NCI-H345 treated with DMSO at 0.1 percent for 48 hours (cell line): Measurements from ENCODE around the gene KIF21A.
"Not testable (repeated sequence)": the region's sequence is repeated elsewhere in the genome, so short reads cannot be mapped to it uniquely, and the experiment has no call there.

Experiments used
- DNase-seq: peaks from one replicate; lab custom pipeline; 2025; ENCODE audit not compliant: unreplicated experiment; lab: John Stamatoyannopoulos, UW

KIF21A gene

DNA sequence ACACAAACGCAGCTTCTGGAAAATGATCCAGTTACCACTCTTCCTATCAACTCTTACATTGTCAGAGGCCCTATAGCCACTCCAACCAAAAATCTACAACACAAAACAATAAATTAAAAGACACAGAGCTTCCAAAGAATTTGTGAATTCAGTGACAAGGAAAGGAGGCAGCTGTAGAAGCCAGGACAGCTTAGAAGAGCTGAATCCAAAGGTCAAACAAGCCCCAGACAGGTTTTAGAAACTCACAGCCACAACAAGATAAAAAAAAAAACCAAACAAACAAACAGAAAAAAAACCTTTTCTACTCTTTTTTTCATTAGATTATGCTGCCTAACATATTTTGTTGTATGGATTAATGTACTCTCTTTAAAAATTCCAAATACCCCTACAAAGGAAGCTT is 94.4 kb downstream of the KIF21A start:
- DNase-seq, result no peak

DNA sequence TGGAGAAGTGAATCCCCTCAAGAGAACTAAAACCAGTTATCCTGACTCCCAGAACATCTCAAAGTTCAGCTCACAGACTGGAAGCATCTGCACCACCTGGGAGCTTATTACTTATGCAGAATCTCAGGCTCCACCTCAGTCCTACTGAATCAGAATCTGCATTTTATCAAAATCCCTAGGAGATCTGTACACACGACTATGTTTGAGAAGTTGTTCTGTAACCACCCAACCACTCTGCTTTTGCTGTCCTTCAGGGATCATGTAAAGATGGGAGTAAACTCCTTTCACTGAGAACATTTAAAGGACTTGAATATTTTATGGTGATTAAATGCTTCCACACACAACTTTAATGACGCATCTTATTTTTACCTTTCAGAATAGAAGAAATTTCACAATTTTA is 98.0 kb downstream of the KIF21A start:
- DNase-seq, result no peak

DNA sequence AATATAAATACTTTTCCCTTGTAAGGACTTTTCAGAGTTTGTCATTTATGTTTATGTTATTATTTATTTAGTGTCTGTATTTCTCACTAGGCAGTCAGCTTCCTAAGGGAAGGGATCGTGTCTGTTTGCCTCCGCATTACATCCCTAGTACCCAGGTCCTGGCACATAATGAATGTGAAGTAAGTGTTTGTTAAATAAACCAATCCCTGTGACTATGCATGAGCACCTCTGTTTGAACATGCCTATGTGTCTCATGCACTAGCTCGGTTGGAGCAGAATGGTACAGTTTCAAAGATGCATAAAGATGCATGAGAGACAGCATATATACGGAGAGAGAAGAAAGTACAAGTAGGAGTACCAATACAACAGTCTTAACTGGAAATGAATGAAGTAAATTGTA is 99.3 kb downstream of the KIF21A start:
- DNase-seq, result no peak

DNA sequence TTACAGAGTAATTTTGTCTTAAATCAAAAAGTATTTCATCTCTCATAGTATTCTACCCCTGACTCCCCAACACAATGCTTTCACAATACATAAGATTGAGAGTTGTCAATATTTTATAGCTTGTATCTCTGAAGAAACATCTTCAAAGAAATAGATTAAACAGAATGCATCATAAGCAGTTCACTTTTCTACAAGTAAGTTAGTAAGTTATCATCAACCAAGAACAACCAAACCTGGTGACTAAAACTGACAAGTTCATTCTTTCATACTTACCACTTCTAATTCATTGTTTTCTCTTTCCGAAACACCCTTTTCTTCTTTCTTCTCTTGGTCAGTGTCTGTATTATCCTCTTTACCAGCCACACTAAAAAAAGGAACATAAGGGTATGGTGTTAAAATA is 101.2 kb downstream of the KIF21A start:
- no peak for DNase-seq

DNA sequence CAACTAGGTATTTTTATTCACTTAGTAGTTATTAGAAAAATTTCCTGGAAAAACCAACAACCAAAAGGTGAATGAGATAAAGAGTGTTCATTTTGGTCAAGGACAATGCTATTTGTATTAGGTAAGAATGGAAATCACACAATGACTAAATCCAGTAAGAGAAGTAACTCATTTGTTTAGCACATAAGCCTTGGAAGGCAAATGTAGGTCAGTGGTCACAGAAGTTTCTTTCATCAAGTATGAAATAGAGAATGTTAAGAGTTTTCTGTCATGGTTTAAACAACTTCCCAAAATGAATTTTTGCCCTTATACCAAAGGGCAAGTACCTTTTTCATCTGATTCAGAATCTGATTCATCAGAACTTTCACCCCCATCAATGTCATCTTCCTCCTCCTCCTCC is 101.7 kb downstream of the KIF21A start:
- no peak for DNase-seq

DNA sequence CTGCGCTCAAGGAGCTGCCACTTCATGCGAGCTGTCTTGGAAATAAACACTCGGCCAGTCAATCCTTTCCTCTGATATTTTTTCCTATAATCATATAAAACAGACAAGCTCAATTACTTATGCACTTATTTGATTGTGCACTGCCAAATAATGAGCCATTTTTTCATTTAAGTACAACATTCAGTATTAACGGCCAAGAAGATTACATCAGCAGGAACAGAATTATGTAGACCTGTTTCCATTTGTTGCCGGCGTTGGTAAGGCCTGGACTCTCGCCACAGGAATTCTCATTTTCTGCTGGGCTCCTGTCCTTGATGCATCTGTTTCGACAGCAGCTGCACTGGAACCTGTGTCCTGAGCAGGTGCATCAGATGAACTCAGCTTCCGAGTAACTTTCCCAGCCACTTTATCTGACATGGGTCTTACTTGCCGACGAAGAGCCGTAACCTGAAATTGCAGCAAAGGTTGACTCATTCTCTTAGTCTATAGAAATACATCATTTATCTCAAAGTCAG is 110.2 kb downstream of the KIF21A start:
- DNase-seq, result no peak

DNA sequence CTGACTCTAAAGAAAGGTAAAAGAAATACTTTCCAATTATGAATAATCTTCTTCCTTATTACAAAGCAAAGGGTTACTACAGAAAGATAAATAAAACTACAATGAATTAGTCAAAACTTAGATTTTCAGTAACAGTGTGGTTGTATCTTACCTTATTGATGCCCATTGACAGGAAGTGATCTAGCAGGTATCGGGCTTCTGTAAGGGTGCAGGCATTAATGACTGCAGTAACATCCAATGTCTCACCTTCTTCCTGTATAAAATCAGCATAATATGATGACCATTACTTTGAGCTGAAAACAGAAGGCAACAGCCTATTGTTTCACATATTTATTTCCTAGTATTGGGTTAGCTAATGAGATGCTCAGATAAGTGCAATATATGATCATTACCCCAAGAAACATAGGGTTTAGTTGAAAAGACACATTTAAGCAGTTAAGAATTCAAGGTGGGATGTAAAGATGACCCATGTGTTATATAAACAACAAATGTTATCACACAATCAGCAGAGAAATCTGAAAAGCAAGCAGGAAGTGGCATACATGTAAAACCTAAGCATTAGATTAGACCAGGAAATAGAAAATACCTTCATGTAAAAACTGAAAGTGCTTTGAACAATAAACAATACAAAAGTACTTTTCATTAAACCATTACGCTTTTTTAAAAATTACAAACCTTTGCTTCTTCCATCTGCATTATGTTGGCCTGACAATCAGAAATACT is 111.2 kb downstream of the KIF21A start:
- DNase-seq, result no peak

DNA sequence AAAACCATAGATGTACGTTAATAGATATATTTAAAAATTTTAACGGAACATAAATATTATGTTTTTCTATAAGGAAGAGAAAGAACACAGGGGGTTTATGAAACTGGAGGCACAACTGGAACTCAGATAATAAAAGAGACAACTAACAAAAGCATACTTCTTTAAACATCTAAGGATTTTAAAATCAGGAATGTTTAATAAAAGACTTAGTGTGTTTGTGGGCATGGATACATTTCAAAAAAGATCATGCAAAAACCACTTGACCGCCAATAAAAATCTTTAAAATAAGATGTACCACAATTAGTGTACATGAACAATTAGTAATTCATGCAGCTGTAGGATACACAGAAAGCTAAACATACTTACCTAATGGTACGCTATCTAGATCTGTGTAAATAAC is 113.0 kb downstream of the KIF21A start:
- DNase-seq, result no peak

DNA sequence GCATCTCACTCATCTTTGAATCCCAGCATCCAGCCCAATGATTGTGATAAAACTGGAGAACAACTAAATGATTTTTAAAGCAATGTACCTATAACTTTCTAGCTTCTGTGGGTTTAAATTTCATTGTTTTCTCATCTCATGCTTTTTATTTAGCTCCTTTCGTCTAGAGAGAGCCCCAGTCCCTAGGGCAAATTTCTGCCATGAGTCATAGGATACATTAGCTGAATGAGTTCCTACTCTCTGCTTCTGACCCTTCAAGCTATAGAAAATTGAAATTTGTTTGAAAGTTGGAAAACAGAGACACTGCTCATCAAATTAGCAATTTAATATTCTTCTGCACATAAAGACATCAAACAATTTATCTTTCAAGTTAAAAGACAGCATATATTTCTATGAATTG is 113.9 kb downstream of the KIF21A start:
- DNase-seq, result no peak

DNA sequence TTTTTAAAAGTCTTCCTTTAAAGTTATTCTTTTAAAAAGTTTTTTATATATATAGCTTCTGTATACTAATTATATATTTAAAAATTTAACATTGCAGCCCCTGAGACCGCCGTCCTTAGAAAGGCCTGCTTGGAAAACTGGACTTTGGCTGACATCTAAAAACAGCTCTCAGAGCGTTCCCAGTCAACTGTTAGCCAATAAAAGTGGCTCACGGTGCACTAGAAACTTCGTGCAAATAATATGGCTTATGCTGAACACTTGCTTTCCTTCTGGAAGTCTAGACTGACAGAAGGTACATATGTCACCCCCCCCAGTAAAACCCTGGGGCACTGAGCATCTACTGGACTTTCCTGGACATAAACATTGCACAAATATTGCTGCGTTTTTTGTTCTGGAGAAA is 115.0 kb downstream of the KIF21A start:
- DNase-seq, result no peak

DNA sequence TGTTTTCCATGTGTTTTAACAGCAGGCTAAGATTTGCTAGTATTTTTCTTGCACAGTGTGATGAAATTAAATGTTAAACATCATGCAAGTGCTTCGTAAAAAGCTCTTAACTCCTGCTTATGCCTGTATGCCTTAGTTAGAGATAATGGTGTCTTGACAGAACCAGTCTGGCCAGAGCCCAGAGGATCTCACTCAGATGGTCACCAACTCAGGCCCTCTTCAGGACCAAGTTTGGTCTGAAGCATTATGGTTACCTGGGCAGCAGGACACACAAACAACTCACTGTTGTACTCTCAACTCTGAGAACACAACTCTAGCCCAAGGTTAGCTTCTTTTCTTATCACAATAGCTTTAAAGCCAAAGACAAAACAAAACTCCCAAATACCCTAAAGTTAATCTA is 115.4 kb downstream of the KIF21A start:
- DNase-seq, result no peak

DNA sequence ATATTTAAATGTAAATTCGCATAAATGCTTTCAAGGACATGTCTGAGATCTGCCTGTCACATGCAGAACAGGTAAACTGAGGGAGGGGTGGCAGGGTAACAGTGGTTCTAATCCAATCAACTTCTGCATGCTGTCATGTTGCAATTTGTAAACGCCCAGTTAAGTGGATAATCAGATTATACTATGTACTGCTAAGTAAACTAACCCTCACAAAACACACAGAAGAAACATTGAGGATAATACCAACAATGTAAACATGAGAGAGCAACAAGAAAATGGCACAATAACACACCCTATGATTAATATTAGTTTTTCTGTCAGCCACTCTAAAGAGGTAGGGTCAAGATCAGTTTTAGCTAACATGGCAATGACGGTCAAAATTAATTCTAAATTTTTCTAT is 123.7 kb downstream of the KIF21A start:
- no peak for DNase-seq

DNA sequence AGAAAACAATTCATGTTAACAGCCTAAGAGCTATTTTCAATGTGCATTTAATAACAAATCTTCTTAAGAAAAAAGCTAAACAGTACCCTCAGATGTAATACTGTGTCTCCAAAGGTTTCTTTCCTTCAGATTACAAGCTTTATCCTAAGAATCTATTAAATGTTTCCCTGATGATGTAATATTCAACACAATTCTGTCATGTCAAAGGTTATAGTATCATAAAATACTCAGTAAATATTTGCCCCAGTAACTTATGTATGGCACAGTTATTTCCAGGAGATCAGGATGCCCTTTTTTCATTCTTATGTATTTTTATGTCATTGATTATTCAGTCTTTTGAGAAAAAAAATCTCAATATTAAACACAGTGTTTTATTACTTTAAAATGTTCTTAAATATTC is 128.4 kb downstream of the KIF21A start:
- no peak for DNase-seq

DNA sequence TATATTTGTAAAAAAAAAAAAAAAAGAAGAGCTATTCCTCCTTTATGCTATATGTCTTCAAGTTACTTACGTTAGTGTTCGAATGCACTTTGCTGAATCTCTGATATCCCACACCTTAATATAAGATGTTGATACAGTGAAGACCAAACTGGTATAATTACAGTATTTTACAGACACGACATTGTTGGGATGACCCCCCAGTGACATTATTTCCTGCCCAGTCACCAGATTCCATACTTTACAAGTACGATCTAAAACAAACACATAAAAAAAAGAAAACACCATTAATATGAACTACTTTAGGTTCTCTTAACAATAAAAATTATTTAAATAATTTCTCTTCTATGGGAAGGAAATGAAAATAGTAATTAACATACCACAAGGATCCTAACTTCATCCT is 133.4 kb downstream of the KIF21A start:
- no peak for DNase-seq

DNA sequence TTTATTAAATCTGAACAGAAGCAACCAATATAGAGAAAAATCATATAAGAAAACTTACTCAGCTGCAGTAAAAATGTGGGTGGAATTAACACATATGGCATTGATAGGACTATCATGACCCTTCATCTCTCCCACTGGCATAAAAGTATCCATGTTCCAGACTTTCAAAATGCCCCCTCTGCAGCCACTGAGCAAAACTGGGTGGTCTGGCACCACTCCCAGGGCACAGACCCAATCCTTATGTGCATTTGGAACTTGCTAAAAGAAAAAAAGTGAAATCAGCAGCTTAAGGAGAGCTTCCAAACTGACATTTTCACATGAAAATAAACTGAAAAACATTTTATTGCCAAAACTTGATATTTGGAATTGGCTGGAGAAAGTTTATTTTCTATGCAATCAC is 141.5 kb downstream of the KIF21A start:
- no peak for DNase-seq

DNA sequence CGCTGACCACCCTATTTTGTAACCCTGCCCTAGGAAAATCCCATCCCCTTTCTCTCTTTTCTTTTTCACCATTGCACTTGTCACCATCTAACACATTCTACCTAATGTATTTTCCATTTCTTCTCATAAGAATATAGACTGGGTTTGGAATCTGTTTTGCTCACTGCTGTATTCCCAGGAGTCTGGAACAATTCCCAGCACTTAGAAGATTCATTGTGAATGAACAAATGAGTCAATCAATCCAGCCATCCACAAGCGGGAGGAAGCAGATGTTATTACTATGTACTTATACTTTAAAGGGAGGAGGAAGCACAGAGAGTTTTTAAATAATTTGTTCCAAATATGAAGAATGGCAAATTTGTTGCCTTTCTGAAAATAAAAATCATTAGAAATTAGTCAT is 142.1 kb downstream of the KIF21A start:
- DNase-seq, result no peak

DNA sequence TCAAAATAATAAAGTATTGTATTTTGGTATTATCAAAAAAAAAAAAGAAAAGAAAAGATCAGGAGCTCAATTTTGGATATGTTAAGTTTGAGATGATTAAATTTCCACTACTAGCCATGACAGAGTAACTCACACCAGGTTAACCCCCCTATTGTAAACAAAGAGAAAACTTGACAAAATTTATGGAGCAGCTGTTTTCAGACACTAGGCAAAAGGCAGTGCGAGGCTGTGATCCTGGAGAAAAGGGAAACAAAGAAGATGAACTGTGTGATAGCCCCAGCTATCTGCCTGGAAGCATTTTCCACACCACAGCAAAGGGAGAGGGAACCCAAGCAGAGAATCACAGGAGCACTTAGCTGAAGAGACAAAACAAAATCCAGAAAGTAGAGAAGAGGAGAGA is 145.0 kb downstream of the KIF21A start:
- DNase-seq, result no peak

DNA sequence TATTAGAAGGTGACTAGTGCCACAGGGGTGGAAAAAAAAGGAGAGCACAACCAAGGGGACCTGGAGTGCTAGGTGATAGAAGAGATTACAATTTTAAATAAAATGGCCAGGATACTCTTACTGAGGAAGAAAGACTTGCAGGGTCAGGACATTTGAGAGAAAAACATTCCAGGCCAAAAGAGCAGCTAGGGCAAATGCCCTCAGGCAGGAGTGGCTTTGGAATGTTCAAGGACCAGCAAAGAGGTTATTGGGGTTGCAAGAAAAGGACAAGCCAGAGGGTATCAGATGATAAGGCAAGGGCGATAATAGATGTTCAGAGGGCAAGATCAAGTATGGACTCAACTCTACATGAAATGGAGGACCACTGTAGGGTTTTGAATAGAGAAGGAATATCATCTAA is 146.4 kb downstream of the KIF21A start:
- no peak for DNase-seq

DNA sequence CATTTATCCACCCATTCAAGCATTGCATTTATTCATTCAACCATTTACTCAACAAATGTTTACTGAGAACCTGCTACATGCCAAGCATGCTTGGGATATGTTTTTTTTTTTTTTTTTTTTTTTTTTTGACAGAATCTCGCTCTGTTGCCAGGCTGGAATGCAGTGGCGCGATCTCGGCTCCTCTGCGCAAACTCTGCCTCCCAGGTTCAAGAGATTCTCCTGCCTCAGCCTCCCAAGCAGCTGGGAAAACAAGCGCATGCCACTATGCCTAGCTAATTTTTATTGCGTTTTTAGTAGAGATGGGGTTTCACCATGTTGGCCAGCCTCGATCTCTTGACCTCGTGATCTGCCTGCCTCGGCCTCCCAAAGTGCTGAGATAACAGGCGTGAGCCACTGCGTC is 147.3 kb downstream of the KIF21A start:
- DNase-seq, result not testable (repeated sequence)

DNA sequence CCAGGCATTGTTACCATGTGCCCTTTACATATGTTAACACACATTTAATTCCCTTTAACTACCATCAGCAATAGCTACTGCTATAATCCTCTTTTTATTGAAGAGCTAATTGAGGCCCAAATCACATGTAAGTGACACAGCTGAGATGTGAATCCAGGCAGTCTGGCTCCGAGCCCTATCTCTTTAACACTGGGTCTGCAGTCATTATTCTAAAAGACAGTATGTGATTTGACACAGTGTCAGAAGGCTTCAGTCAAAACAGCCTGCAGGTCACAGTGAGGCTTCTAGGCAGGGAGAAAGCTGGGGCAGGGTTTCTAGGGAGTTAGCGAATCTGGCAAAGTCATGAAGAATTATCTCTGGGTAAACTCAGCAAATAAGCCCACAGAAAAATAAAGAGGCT is 148.2 kb downstream of the KIF21A start:
- DNase-seq, result no peak

DNA sequence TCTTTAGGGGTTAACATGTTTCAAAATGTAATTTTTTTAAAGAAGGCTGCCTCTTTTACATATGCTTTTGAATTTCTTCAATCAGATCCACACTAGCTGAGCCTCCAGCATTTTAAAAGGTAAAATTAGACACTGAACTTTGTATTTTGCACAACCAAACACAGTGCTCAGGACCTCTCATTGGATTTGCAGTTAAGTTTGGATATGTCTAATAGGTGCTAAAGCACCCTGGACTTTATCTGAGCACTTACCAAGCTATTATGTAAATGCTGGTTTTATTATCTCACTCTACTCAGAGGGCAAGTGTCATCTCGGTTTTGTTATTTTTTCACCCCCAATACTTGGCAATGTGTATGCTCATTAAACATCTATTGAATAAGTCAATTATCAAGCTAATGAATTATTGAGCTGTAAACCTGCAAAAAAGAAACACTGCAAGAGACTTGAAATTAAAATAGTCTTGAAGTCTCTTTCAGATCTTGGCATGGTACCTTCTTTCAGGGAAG is 150.7 kb downstream of the KIF21A start:
- no peak for DNase-seq

DNA sequence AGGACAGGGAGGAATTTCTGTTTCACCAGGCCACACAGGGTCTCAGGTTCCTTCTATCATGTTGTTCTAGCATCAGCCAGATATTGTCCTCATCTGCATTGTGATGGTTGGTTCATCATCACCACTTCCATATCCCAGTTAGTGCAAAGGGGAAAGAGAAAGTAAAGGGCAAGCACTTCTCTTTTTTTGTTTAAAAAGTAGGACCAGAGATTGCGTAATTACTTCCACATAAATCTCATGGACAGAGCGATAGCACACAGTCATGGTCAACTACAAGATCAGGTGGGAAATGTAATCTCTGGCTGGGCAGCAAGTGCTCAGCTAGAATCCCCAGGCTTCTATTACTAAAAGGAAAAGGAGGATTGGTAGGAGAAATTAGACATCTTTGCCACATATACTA is 155.1 kb downstream of the KIF21A start:
- no peak for DNase-seq

DNA sequence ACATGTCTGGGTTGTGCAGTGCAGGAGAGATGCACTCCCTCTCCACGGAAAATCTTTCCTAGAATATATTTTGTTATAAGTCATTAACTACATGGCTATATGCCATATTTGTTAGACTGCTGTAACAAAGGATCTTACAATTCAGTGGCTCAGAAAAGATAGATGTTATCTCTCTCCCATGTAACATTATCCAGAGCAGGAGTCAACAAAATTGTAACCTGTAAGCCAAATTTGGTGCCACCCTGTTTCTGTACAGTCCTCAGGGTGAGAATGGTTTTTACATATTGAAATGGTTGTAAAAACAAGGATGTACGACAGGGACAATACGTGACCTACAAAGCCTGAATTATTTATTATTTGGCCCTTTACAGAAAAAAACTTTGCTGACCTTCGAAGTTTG is 155.5 kb downstream of the KIF21A start:
- no peak for DNase-seq
